ENCODE results near the gene NFILZ. TPM values are rescaled to one million over a fixed set of nuclear protein-coding genes. Genes with fewer than 3 reads are reported as not detected.

The NFILZ gene
- total and polyA plus RNA-seq, 7 donors, result not detected

GRCh38 chr19:8605514-8605913, 24.9 kb upstream of the NFILZ start:
- no peak overlapping the region for H3K27ac ChIP-seq
- peaks cover 6 to 41% (median 13%) of the 10 kb centered on the region in 4 donors for H3K36me3 ChIP-seq
- peaks cover 0 to 23% (median 16%) of the 10 kb centered on the region in 4 donors for H3K4me1 ChIP-seq
- intact Hi-C loops (cut with DNase I), result no loop called here
- peaks cover 0 to 2% (median 0%) of the 10 kb centered on the region in 4 donors for H3K9me3 ChIP-seq
- no peak overlapping the region for H3K4me3 ChIP-seq
- no peak for TF ChIP-seq EP300 (IDR thresholded peaks at IDR 0.05)
- TF ChIP-seq POLR2A (IDR thresholded peaks at IDR 0.05), result no peak
- no peak for TF ChIP-seq CTCF (IDR thresholded peaks at IDR 0.05)
- no peak for TF ChIP-seq POLR2AphosphoS5 (IDR thresholded peaks at IDR 0.05)
- whole genome bisulfite sequencing, 2 donors, result 95 to 96% methylated on average over 17 of the region's 17 CpGs
- no peak for DNase-seq
- no peaks in the 10 kb centered on the region for H3K27me3 ChIP-seq

- intact Hi-C loops (cut with DNase I), result no loop called here
- no peak for TF ChIP-seq EP300 (IDR thresholded peaks at IDR 0.05)
- no peak for TF ChIP-seq POLR2AphosphoS5 (IDR thresholded peaks at IDR 0.05)
- no peak for TF ChIP-seq CTCF (IDR thresholded peaks at IDR 0.05)
- TF ChIP-seq POLR2A (IDR thresholded peaks at IDR 0.05), result no peak
- WGBS, 2 donors, result 80 to 85% methylated on average over 4 of the region's 4 CpGs
- peaks cover 0 to 2% (median 0%) of the 10 kb centered on the region in 4 donors for H3K9me3 ChIP-seq
- peaks cover 6 to 23% (median 7%) of the 10 kb centered on the region in 4 donors for H3K36me3 ChIP-seq
- H3K4me3 ChIP-seq, result no peak overlapping the region
- H3K27me3 ChIP-seq, result no peaks in the 10 kb centered on the region
- H3K27ac ChIP-seq, result peak overlapping the region in 1 of 4 donors; percentile 80
- no peak for DNase-seq
- peaks cover 0 to 33% (median 24%) of the 10 kb centered on the region in 4 donors for H3K4me1 ChIP-seq
Observed at GRCh38 chr19:8607386-8607785, 23.0 kb upstream of the NFILZ start.

- Histone ChIP-seq H3K4me1 (peaks cover 0 to 33% (median 24%) of the 10 kb centered on the region in 4 donors), H3K36me3 (peaks cover 6 to 10% (median 7%) of the 10 kb centered on the region in 4 donors), H3K27ac (peak overlapping the region; percentile 79 to 82 (median 80)), H3K9me3 (peaks cover 0 to 2% (median 0%) of the 10 kb centered on the region in 4 donors), H3K27me3 (no peaks in the 10 kb centered on the region), H3K4me3 (peak overlapping the region; percentile 56 to 80 (median 64))
- TF ChIP-seq CTCF (IDR thresholded peaks at IDR 0.05), result no peak
- no peak for TF ChIP-seq EP300 (IDR thresholded peaks at IDR 0.05)
- no peak for TF ChIP-seq POLR2AphosphoS5 (IDR thresholded peaks at IDR 0.05)
- TF ChIP-seq POLR2A (IDR thresholded peaks at IDR 0.05), result no peak
- intact Hi-C loops (cut with DNase I), result loop anchor here (2.0 kb wide), 1 partner anchor 16 kb away; no protein-coding TSS in a partner anchor
- WGBS, 2 donors, result 51 to 52% methylated on average over 5 of the region's 5 CpGs
- DNase-seq, result no peak
Observed at GRCh38 chr19:8608941-8609278, 21.5 kb upstream of the NFILZ start.

GRCh38 chr19:8609279-8610040, 21.0 kb upstream of the NFILZ start:
- Histone ChIP-seq H3K4me3 (peak overlapping the region; percentile 56 to 80 (median 64)), H3K27me3 (no peaks in the 10 kb centered on the region), H3K36me3 (peaks cover 6 to 9% (median 7%) of the 10 kb centered on the region in 4 donors), H3K9me3 (peaks cover 0 to 2% (median 0%) of the 10 kb centered on the region in 4 donors), H3K4me1 (peaks cover 0 to 33% (median 24%) of the 10 kb centered on the region in 4 donors), H3K27ac (peak overlapping the region; percentile 79 to 82 (median 80))
- intact Hi-C loops (cut with DNase I), result loop anchor here (2.0 kb wide), 1 partner anchor 17 kb away; no protein-coding TSS in a partner anchor
- peak; percentile 84 for DNase-seq
- TF ChIP-seq CTCF (IDR thresholded peaks at IDR 0.05) (peak in 2 of 4 experiments; percentile 24 to 38), POLR2A (IDR thresholded peaks at IDR 0.05) (no peak), POLR2AphosphoS5 (IDR thresholded peaks at IDR 0.05) (peak in 3 of 4 donors; percentile 37 to 65 (median 37)), EP300 (IDR thresholded peaks at IDR 0.05) (no peak)
- 3 to 5% methylated on average over 47 of the region's 47 CpGs for WGBS, 2 donors
